ENCODE results near the gene IFT57. TPM values are rescaled to one million over a fixed set of nuclear protein-coding genes. Genes with fewer than 3 reads are reported as not detected.

Gene IFT57
- total and polyA plus RNA-seq, 9 of the 15 experiments (the other 6 are each of a cell fraction or from before 2014, with no cell fraction given) = 1.5 to 20.1 (median 9.9) TPM

DNA sequence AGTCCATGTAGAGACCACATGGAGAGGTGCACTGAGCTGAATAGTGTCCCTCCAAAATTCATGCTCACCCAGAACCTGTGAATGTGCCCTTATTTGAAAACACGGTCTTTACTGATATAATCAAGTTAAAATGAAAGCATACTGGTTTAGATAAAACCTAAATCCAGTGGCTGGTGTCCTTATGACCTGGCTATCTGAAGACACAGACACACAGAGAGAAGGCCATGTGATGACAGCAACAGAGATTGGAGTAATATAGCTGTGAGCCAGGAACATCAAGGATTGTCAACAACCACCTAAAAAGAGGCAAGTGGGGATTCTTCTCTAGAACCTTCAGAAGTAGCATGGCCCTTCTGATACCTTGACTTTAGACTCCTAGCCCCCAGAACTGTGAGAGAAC, 76.6 kb downstream of the IFT57 start (continued):
- TF ChIP-seq, protein P1, sequence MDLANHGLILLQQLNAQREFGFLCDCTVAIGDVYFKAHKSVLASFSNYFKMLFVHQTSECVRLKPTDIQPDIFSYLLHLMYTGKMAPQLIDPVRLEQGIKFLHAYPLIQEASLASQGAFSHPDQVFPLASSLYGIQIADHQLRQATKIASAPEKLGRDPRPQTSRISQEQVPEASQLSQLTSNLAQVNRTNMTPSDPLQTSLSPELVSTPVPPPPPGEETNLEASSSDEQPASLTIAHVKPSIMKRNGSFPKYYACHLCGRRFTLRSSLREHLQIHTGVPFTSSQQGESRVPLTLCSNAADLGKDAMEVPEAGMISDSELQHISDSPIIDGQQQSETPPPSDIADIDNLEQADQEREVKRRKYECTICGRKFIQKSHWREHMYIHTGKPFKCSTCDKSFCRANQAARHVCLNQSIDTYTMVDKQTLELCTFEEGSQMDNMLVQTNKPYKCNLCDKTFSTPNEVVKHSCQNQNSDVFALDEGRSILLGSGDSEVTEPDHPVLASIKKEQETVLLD (IDR thresholded peaks at IDR 0.05) = no peak
- TF ChIP-seq, protein P2, sequence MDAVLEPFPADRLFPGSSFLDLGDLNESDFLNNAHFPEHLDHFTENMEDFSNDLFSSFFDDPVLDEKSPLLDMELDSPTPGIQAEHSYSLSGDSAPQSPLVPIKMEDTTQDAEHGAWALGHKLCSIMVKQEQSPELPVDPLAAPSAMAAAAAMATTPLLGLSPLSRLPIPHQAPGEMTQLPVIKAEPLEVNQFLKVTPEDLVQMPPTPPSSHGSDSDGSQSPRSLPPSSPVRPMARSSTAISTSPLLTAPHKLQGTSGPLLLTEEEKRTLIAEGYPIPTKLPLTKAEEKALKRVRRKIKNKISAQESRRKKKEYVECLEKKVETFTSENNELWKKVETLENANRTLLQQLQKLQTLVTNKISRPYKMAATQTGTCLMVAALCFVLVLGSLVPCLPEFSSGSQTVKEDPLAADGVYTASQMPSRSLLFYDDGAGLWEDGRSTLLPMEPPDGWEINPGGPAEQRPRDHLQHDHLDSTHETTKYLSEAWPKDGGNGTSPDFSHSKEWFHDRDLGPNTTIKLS (IDR thresholded peaks at IDR 0.05; ENCODE audit: borderline replicate concordance, low read depth) = no peak
- TF ChIP-seq, protein P3, sequence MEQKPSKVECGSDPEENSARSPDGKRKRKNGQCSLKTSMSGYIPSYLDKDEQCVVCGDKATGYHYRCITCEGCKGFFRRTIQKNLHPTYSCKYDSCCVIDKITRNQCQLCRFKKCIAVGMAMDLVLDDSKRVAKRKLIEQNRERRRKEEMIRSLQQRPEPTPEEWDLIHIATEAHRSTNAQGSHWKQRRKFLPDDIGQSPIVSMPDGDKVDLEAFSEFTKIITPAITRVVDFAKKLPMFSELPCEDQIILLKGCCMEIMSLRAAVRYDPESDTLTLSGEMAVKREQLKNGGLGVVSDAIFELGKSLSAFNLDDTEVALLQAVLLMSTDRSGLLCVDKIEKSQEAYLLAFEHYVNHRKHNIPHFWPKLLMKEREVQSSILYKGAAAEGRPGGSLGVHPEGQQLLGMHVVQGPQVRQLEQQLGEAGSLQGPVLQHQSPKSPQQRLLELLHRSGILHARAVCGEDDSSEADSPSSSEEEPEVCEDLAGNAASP (IDR thresholded peaks at IDR 0.05) = no peak
- no peak for TF ChIP-seq GATA2 (CRISPR knock-in tag; IDR thresholded peaks at IDR 0.05)
- TF ChIP-seq TAF7 (tag; IDR thresholded peaks at IDR 0.05) = no peak
- TF ChIP-seq RAD21 (CRISPR knock-in tag; conservative IDR thresholded peaks at IDR 0.05 in 1 of 2, IDR thresholded peaks at IDR 0.05 in 1 of 2) = no peak
- no peak for TF ChIP-seq SNRNP70 (optimal IDR thresholded peaks at IDR 0.05; ENCODE audit: low read depth, low read length)
- TF ChIP-seq, protein P4, sequence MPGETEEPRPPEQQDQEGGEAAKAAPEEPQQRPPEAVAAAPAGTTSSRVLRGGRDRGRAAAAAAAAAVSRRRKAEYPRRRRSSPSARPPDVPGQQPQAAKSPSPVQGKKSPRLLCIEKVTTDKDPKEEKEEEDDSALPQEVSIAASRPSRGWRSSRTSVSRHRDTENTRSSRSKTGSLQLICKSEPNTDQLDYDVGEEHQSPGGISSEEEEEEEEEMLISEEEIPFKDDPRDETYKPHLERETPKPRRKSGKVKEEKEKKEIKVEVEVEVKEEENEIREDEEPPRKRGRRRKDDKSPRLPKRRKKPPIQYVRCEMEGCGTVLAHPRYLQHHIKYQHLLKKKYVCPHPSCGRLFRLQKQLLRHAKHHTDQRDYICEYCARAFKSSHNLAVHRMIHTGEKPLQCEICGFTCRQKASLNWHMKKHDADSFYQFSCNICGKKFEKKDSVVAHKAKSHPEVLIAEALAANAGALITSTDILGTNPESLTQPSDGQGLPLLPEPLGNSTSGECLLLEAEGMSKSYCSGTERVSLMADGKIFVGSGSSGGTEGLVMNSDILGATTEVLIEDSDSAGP (CRISPR knock-in tag; IDR thresholded peaks at IDR 0.05) = no peak
- TF ChIP-seq, protein P5, sequence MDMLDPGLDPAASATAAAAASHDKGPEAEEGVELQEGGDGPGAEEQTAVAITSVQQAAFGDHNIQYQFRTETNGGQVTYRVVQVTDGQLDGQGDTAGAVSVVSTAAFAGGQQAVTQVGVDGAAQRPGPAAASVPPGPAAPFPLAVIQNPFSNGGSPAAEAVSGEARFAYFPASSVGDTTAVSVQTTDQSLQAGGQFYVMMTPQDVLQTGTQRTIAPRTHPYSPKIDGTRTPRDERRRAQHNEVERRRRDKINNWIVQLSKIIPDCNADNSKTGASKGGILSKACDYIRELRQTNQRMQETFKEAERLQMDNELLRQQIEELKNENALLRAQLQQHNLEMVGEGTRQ (CRISPR knock-in tag; IDR thresholded peaks at IDR 0.05) = 0 out of 2 replicates have a peak, but pooled peaks have one; percentile 9
- TF ChIP-seq NCOR1 (IDR thresholded peaks at IDR 0.05) = peak; percentile 35
- no peak for TF ChIP-seq GTF2A2 (tag; IDR thresholded peaks at IDR 0.05)
- TF ChIP-seq, protein P6, sequence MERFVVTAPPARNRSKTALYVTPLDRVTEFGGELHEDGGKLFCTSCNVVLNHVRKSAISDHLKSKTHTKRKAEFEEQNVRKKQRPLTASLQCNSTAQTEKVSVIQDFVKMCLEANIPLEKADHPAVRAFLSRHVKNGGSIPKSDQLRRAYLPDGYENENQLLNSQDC (CRISPR knock-in tag; IDR thresholded peaks at IDR 0.05) = no peak
- no peak for TF ChIP-seq NBN (IDR thresholded peaks at IDR 0.05; ENCODE audit: low read depth)
- no peak for TF ChIP-seq ZC3H11A (IDR thresholded peaks at IDR 0.05; ENCODE audit: low read depth, low read length)
- TF ChIP-seq, protein P7, sequence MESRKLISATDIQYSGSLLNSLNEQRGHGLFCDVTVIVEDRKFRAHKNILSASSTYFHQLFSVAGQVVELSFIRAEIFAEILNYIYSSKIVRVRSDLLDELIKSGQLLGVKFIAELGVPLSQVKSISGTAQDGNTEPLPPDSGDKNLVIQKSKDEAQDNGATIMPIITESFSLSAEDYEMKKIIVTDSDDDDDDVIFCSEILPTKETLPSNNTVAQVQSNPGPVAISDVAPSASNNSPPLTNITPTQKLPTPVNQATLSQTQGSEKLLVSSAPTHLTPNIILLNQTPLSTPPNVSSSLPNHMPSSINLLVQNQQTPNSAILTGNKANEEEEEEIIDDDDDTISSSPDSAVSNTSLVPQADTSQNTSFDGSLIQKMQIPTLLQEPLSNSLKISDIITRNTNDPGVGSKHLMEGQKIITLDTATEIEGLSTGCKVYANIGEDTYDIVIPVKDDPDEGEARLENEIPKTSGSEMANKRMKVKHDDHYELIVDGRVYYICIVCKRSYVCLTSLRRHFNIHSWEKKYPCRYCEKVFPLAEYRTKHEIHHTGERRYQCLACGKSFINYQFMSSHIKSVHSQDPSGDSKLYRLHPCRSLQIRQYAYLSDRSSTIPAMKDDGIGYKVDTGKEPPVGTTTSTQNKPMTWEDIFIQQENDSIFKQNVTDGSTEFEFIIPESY (CRISPR knock-in tag; IDR thresholded peaks at IDR 0.05) = no peak
- TF ChIP-seq TEAD4 (IDR thresholded peaks at IDR 0.05; ENCODE audit: low read length) = peak; percentile 56
- TF ChIP-seq TEAD4 (CRISPR knock-in tag; IDR thresholded peaks at IDR 0.05; ENCODE audit: borderline replicate concordance) = no peak
- TF ChIP-seq RCOR1 (IDR thresholded peaks at IDR 0.05; ENCODE audit: borderline replicate concordance in 1 of 2, low read depth in 2 of 2, low read length in 2 of 2) = peak in 1 of 2 experiments; percentile 69; a peak in 1 of 4 replicates
- no peak for TF ChIP-seq NFATC3 (IDR thresholded peaks at IDR 0.05)
